Measurements from ENCODE around the gene PTPN4. TPM values are rescaled to one million over a fixed set of nuclear protein-coding genes. Genes with fewer than 3 reads are reported as not detected.
A peak's percentile ranks its signal among the peaks of the same experiment; 100 is the strongest.

Gene PTPN4
- total and polyA plus RNA-seq, 9 of the 15 experiments (the other 6 are each of a cell fraction or from before 2014, with no cell fraction given), result 5.0 to 32.8 (median 27.3) TPM

- TF ChIP-seq DEAF1 (CRISPR knock-in tag; IDR thresholded peaks at IDR 0.05) (no peak), SRSF1 (IDR thresholded peaks at IDR 0.05; ENCODE audit: low read depth, low read length) (no peak), XRCC5 (IDR thresholded peaks at IDR 0.05; ENCODE audit: low read depth, low read length) (peak; percentile 86; the same call in 1 of the 2 replicates), HDAC2 (IDR thresholded peaks at IDR 0.05) (peak; percentile 94), MCM3 (IDR thresholded peaks at IDR 0.05) (no peak), CHD7 (IDR thresholded peaks at IDR 0.05; ENCODE audit: low read depth, low read length) (no peak), KAT7 (CRISPR knock-in tag; IDR thresholded peaks at IDR 0.05; ENCODE audit: borderline replicate concordance) (no peak), CC2D1A (IDR thresholded peaks at IDR 0.05) (peak; percentile 57; the same call in 1 of the 2 replicates), EZH2 (IDR thresholded peaks at IDR 0.05; ENCODE audit: borderline replicate concordance, low read depth, low read length) (no peak), SREBF1 (IDR thresholded peaks at IDR 0.05; ENCODE audit: borderline replicate concordance, low read depth, low read length) (no peak)
These were observed at the start of gene PTPN4 (continued) for GRCh38 chr2:119759451-119760236.

All from K562 (cell line).